Endothelial cell (in vitro differentiated cells): ENCODE data around the gene MND1. TPM values are rescaled to one million over a fixed set of nuclear protein-coding genes. Genes with fewer than 3 reads are reported as not detected.

Experiments
- DNase-seq: peaks from one replicate; pipeline ENCODE4 v3.0.0; 2021; ENCODE audit warnings: low spot score
- H3K27ac Mint-ChIP-seq: one replicate; pipeline ENCODE4 v1.8.0; 2021; ENCODE audit warnings: mixed read lengths, inconsistent platforms; ENCODE audit not compliant: unreplicated experiment
- H3K27me3 Mint-ChIP-seq: one replicate; pipeline ENCODE4 v1.8.0; 2021; ENCODE audit warnings: mild to moderate bottlenecking, moderate library complexity, mixed read lengths, inconsistent platforms; ENCODE audit not compliant: unreplicated experiment
- H3K36me3 Mint-ChIP-seq: one replicate; pipeline ENCODE4 v1.8.0; 2021; ENCODE audit warnings: mild to moderate bottlenecking, low read depth, mixed read lengths, inconsistent platforms; ENCODE audit not compliant: unreplicated experiment
- H3K4me1 Mint-ChIP-seq: one replicate; pipeline ENCODE4 v1.8.0; 2021; ENCODE audit warnings: mild to moderate bottlenecking, mixed read lengths, inconsistent platforms; ENCODE audit not compliant: unreplicated experiment
- H3K4me3 Mint-ChIP-seq: one replicate; pipeline ENCODE4 v1.8.0; 2021; ENCODE audit warnings: mild to moderate bottlenecking, mixed read lengths, inconsistent platforms; ENCODE audit not compliant: unreplicated experiment
- H3K9me3 Mint-ChIP-seq: one replicate; pipeline ENCODE4 v1.8.0; 2021; ENCODE audit warnings: mixed read lengths, inconsistent platforms; ENCODE audit not compliant: unreplicated experiment
- total RNA-seq: library from RNA; stranded (reverse); fragmentation: NEBNext Ultra II Directional; extraction: Animal tissue kit (Norgen Biotek cat#: 25700); gene quantifications from one replicate; pipeline ENCODE4 v1.2.1, GENCODE V29; 2021; ENCODE audit not compliant: unreplicated experiment
- TF ChIP-seq, protein P1 (sequence below): fragments of 200-600 bp; sonication (generic); IDR thresholded peaks from one replicate; pipeline ENCODE4 v1.5.0; 2021; ENCODE audit warnings: antibody characterized with exemption; ENCODE audit not compliant: unreplicated experiment

MND1 gene
- total RNA-seq, 1 donor from 2014 or later, result 5.5 TPM

DNA sequence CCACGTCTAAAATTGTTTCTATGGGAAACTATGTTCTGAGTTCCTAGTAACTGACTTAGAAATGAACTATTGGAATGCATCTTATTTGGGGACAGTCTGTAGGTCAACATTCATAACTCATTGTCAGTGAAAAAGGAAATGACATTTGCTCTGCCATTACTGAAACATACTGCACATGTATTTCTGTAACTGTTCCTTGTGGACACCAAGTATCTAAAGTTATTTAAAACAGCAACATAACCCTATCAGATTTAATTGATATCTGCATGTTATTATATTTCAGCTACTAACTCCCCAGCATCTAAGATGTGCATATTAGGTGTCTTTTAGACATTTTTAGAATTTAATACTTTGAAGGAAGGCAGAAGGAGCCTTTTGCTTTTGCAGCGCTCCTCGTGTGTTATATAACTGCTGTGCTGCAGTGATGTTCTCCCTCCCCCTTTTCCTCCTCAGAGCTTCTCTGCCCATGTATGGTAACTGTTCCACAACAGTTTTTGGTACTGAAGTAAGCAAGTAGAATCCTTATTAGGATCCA, 84.5 kb downstream of the MND1 start:
- no peaks in the 10 kb centered on the region for H3K36me3 Mint-ChIP-seq
- H3K27me3 Mint-ChIP-seq, result no peaks in the 10 kb centered on the region
- no peak overlapping the region for H3K4me3 Mint-ChIP-seq
- no peaks in the 10 kb centered on the region for H3K9me3 Mint-ChIP-seq
- DNase-seq, result no peak
- TF ChIP-seq, protein P1, sequence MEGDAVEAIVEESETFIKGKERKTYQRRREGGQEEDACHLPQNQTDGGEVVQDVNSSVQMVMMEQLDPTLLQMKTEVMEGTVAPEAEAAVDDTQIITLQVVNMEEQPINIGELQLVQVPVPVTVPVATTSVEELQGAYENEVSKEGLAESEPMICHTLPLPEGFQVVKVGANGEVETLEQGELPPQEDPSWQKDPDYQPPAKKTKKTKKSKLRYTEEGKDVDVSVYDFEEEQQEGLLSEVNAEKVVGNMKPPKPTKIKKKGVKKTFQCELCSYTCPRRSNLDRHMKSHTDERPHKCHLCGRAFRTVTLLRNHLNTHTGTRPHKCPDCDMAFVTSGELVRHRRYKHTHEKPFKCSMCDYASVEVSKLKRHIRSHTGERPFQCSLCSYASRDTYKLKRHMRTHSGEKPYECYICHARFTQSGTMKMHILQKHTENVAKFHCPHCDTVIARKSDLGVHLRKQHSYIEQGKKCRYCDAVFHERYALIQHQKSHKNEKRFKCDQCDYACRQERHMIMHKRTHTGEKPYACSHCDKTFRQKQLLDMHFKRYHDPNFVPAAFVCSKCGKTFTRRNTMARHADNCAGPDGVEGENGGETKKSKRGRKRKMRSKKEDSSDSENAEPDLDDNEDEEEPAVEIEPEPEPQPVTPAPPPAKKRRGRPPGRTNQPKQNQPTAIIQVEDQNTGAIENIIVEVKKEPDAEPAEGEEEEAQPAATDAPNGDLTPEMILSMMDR, result no peak
- peaks cover 5% of the 10 kb centered on the region for H3K4me1 Mint-ChIP-seq
- no peak overlapping the region for H3K27ac Mint-ChIP-seq

DNA sequence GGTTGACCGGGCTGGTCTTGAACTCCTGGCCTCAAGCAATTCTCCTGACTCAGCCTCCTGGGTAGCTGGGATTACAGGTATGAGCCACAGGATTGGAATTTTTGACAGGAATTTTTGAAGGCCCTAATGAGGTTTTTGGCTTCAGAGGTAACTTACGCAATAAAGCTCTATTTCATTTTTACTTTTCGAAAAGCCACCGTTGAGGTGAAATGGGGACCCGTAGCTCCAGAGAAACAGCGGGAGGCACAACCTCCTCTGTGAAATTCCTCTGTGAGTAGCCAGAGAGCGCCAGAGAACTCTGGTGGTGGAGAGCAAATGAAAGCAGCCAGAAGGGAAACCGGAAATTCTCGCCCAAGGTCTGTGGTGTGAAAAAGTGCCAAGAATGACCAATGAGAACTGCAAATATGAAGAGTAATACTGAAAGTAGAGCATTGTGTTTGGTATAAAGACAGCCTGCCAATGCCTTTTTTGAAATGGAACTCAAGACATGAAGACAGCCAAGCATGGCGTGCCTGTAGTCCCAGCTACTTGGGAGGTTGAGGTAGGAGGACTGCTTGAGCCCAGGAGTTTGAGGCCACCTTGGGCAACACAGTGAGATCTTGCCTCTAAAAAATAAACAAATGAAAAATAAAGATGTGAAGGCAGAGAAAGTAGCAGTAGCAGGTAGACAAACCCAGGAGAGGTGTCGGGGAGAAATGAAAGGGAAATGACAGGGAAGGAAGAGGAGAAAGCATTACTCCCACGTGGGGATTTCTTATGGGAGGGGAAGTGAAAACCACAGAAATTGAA, 88.7 kb downstream of the MND1 start:
- Mint-ChIP-seq H3K27ac (no peak overlapping the region), H3K4me1 (peaks cover 5% of the 10 kb centered on the region), H3K9me3 (no peaks in the 10 kb centered on the region), H3K27me3 (no peaks in the 10 kb centered on the region), H3K36me3 (no peaks in the 10 kb centered on the region), H3K4me3 (no peak overlapping the region)
- DNase-seq, result peak; percentile 29
- TF ChIP-seq, protein P1, result peak; percentile 27

DNA sequence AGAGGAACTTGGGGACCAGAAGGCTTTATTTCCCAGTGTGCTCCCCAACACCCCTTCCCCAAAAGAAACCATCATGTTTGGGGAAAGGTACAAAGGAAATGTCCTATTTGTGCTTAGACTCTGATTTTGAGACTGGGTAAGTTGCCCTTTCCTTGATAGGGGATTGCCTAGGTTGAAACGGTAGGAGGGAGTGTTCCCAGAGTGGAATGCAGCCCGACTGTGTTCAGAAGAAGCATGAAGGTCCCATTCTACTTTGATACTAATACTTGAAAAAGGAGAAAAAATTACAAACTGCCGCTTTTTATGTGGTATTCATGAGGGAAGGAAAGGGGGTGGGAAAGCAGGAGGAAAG, 89.2 kb downstream of the MND1 start:
- no peak overlapping the region for H3K27ac Mint-ChIP-seq
- DNase-seq, result no peak
- no peak overlapping the region for H3K4me3 Mint-ChIP-seq
- H3K9me3 Mint-ChIP-seq, result no peaks in the 10 kb centered on the region
- no peaks in the 10 kb centered on the region for H3K36me3 Mint-ChIP-seq
- TF ChIP-seq, protein P1, result no peak
- H3K27me3 Mint-ChIP-seq, result no peaks in the 10 kb centered on the region
- H3K4me1 Mint-ChIP-seq, result peaks cover 5% of the 10 kb centered on the region

DNA sequence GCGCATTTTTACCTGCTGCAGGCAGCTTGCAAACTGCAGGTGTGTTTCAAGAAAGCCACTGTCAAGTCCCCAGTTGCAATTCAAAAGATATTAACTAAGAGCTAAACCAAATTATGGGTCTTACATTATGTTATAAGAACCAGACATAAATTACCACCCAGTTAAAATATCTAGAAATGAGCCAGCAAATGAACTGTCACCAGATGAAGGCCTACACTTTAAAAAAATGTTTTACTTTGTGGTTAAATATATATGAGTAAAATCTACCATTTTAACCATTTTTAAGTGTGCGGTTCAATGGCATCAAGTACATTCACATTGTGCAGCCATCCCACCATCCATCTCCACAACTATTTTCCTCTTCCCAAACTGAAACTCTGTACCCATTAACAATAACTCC, 89.7 kb downstream of the MND1 start:
- peaks cover 5% of the 10 kb centered on the region for H3K4me1 Mint-ChIP-seq
- TF ChIP-seq, protein P1, result no peak
- H3K36me3 Mint-ChIP-seq, result no peaks in the 10 kb centered on the region
- DNase-seq, result no peak
- no peak overlapping the region for H3K4me3 Mint-ChIP-seq
- no peaks in the 10 kb centered on the region for H3K9me3 Mint-ChIP-seq
- no peaks in the 10 kb centered on the region for H3K27me3 Mint-ChIP-seq
- no peak overlapping the region for H3K27ac Mint-ChIP-seq
